NCI-H187 (cell line): ENCODE results near the gene HAUS2.
A peak's percentile ranks its signal among the peaks of the same experiment; 100 is the strongest.
"Not testable (repeated sequence)": the region's sequence is repeated elsewhere in the genome, so short reads cannot be mapped to it uniquely, and the experiment has no call there.

ENCODE experiments used
- DNase-seq, 2 experiments: peaks; one replicate each; lab custom pipeline; 2025; lab: John Stamatoyannopoulos, UW

The HAUS2 gene

DNA sequence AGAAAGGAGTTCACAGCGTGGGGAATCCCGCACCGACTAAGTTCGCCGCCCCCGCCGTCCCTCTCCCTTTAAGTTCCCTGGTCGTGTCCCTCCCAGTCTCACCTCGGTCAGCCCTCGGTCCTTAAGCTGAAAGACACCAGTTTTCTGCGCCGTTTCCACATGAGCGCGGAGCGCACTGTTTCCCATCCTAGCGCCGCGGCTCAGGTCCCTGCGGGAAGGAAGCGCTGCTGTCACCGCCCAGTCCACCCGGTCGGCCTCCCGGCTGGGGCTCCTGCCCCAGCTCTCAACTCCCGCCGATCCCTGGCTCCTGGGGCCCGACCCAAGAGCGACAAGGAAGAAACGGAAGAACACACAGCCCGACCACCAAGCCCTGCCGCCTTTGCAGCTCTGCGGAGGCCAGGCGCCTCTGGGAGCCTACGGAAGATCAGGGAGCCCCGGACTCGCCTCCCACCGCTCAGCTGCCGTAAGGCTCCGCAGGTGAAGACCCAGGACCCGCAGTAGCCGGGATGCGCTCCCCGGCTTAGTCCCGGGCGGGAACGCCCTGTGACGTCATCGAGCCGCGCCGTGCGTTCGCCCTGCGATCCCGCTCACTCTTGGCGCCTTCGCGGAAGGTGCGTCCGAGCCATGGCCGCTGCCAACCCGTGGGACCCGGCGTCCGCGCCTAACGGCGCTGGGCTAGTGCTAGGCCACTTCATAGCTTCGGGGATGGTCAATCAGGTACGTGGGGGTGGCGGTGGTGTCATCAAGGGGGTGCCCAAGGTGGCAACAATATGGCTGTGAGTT, at the start of gene HAUS2, which contains the start of gene LRRC57:
Gene HAUS2 (plus strand): TSS at position 590 of the 783 bp plus-strand sequence. CDS start 35 bp downstream, at position 625.
Gene LRRC57 (minus strand): TSS at position 545 of the 783 bp plus-strand sequence. CDS start 359 bp downstream, at position 186.
- DNase-seq = peak; percentile 32 to 52

DNA sequence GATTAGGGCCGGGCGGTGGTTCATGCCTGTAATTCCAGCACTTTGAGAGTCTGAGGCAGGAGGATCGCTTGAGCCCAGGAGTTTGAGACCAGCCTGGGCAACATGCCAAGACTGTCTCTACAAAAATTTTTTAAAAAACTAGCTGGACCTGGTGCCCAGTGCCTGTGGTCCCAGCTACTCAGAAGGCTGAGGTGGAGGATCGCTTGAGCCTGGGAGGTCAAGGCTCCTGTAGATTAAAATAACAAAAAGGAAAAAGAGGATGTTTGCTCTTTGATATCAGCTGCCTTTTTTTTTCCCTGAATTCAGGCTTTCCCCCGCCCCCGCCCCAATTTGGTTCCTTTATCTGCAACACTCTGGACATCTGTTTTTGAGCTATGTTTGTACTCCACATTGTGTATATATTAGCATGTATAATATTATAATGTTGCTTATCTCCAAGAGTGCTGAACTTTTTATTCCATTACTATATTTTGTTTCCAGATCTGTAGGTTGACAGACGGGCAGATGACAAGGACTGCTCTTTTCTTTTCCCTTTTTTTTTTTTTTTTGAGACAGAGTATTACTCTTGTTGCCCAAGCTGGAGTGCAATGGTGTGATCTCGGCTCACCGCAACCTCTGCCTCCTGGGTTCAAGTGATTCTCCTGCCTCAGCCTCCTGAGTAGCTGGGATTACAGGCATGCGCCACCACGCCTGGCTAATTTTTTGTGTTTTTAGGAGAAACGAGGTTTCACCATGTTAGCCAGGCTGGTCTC, 48.6 kb upstream of the HAUS2 start:
- no peak for DNase-seq

DNA sequence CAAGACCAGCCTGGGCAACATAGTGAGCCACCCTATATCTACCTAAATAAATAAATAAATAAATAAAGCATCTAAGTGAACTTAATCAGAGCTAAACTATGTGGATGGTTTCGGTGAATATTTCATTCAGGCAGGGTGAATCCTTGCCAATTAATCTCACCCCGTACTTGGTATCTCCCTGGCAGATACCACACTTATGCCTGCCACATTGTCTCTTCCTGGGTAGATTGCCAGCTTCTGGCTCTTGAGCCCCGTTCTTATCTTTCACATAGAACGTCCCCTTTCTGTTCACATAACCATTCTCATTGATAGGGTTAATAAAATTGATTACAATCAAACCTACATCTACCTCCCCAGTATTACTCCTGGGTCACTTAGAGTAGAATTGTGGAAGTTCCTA, 46.2 kb upstream of the HAUS2 start:
- DNase-seq = no peak

DNA sequence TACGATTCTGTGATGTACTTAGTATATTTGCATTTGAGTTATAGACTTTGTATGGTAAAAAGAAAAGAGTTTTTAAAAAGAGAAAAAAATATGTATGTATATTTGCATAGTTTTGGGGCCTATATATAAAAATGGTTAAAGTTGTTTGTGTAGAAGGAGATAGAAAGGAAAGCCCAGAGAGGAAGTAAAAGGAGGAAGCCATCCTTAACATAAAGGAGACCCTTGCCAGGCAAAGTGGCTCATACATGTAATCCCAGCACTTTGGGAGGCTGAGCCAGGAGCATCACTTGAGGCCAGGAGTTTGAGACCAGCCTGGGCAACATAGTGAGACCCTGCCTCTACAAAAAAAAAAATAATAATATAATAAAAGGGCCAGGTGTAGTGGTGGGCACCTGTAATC, 44.8 kb upstream of the HAUS2 start:
- no peak for DNase-seq

DNA sequence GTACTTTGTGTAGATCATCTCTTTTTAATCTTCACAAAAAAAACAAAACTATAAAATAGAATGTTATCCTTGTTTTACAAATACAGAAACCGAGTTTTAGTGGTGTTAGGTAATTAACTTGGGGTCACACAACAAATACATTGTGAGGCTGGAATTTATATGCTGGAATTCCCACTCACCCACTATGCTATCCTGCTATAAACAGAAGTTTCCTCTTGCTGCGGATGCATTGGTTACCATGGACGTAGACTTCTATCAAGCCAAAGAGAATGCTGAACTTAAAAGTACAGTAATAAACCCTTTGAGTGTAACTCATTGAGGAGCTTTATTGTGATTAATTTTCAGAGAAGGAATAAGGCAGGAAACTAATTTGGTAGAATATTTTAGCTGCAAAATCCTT, 44.0 kb upstream of the HAUS2 start:
- DNase-seq = no peak

DNA sequence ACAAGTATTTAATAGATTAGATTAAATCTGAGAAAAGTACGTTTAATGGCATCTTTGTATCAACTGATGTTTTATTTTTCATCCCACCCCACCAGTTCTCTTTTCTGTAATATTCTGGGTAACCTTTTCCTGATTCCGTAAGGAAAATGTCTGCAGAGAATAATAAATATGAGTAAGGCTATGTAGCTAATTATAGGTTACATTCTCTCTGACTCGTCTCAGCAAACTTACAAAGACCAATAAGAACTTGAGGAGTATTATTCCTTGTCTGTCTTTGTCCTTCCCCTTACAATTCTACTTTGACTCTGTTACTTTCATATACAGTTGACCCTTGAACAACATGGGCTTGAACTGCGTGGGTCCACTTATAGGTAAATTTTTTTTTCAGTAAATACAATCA, 41.1 kb upstream of the HAUS2 start:
- DNase-seq = no peak

DNA sequence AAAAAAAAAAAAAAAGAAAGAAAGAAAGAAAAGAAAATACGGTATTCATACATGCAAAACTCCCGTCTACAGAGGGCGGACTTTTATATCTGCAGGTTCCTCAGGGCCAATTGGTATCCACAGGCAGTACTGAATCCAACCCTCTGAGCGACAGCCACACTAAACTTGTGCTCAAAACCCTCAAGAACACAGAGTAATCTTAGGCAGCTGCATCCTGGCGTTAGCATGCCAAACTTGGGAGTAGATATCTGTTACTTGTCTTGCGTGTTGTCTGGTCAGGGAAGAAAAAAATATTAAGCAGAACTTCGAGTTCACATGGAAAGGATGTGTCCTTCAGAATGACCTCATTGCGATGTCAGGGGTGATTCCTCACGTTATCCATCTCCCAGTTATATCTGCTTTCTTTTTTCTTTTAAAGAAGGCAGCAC, 40.4 kb upstream of the HAUS2 start:
- DNase-seq = no peak

DNA sequence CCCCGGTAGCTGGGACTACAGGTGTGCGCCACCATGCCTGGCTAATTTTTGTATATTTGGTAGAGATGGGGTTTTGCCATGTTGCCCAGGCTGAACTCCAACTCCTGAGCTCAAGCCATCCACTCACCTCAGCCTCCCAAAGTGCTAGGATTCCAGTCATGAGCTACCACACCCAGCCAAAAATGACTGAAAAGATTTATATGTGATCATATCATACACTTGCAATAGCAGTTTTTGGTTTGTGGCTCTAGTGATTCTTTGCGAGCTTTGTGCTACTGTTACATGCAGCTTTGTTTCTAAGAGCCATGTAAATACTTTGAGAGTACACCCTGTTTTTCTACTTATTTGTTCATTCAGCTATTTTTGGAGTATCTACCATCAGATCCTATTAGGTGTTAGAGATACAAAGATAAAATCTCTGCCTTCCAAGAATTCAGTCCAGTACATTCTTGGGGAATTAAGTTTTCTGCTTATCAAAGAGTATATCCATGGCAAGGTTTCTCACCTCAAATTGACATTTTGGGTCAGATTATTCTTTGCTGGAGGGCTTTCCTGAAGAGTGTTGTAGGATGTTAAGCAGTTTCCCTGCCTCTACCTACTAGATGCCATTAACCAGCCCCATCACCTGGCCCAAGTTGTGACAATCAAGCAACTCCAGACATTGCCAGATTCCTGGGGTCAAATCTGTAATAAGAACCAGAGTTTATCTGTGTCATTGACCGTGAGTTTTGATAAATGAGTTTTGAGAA, 38.2 kb upstream of the HAUS2 start:
- no peak for DNase-seq

DNA sequence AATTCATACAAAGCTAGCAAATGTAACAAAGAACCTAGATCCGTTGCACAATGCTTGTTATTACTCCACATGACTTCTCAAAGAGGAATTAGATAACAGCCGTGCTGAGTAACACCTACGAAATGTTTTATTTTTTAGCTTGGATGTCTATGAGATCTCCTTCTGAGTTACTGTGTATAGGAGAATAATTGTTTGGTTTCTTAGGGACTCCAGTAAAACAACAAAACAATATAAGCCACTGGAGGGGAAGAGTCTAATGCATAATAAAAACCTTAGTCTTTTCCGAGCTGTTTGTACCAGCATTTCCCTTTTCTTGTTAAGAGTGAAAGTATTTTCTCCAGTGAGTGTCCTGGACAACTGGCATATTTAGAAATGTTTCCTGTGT, 37.6 kb upstream of the HAUS2 start:
- DNase-seq = no peak

DNA sequence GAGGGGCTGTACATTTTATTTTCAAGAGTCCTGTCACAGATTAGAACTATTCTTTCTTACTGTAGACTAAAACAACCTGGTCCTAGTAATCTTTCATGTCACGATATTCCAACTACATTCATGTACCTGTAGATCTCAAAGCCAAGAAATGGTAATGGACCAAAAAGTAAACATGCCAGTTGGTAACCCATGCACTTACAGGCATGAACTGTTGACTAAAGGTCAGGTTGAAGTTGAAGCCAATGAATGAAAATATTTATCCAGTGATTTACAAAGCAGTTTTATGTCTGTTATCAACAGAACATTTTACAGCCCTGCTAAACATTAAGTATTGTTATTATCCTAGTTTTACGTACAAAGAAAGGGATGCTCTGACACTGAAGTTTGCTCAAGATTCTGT, 25.3 kb upstream of the HAUS2 start:
- DNase-seq = no peak

DNA sequence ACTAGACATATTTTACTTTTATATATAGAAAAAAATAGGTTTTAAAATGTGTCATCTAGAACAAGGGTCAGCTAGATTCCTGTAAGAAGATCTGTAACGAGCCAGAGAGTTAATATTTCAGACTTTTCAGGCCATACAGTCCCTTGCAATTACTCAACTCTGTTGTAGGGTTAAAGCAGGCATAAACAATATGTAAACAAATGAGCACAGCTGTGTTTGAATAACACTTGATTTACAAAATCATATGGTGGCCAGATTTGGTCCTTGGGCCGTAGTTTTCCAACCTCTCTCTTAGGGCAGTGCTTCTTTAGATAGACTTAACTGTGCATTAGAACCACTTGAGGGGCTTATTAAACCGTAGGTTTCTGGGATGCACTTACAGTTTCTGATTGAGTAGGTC, 19.7 kb upstream of the HAUS2 start:
- DNase-seq = no peak

DNA sequence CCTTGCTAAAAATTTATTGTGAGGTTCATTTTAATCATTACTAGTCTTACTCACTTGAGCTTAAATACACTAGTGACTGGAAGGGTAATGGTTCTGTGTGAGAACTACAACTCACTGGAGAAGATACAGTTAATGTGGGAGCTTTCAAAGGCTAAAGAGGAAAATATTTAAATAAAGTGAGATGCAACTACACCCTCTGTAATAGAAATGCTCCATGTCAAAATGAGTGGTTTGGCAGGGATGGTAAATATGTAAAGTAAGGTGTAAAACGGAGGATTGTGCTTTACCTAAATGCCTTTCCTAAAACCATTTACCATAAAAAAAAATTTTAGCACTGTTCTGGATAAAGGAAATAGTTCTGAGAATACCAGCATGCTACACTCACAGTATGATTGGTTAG, 15.4 kb upstream of the HAUS2 start:
- no peak for DNase-seq

DNA sequence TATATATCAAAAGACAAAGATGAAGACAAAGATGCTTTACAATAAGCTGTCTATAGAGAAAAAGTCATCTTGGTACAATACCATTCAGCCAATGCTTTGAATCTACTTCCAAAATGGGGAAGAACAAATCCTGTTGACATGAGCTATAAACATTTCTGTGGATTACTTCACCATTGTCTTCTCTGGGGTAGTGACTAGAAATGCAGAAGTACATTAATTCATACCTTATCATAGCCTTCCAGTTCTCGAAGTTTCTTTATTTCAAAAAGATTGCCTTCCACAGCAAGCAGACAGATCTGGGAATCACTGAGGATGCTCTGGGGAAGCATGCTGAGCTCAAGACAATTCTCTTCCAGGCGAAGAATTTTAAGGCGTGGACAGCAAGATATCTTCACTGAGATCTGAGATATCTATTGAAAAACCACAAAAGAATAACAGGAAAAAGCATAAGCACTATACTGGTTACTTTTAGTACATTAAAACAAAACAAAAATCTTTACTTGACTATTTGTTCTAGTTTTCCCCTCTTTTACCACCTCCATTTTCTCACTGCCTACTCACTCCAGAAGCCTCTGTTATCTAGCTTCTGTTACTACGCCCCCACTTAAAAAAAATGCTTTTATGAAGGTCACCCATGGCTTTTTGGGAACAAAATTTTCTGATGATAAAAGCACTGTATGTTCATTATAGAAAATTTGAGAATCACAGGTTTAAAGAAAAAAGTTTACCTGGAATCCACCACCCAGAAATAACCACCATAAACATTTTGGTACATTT, 3.6 kb upstream of the HAUS2 start:
- no peak for DNase-seq

DNA sequence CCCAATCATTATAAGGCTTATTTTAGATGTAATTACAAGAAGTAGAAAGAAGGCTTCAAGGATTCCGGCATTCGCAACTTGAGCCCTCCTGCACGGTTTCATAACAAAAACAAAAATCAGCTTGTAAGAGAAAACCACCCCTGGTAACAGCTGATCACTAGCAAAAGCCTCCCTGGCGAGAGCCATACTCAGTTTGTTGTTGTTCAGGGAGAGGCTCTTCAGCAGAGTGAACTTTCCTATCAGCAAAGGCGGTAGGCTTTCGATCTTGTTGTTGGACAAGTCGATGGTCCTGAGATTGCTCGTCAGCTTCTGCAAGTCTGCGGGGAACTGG, 755 bp upstream of the HAUS2 start:
- DNase-seq = no peak

DNA sequence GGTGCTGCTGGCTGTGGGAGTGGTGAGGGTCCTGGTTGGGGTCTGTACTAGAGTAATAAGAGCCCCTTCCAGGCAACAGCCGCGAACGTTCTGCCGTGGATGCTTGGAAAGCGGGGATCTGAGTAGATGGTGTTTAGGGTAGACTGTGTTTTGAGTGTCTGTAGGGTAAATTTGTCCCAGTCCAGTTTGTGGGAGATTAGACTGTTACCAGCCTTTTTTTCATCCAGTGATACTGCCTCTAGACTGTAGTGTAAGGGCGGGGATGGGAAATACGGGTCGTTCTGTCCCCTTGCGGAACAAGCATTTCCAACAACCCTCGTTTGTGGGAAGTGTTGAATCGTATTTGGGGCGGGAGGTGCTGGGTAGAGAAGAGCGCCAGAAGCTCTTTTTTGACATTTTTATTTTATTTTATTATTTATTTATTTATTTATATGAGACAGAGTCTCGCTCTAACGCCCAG, 424 bp downstream of the HAUS2 start:
- DNase-seq = peak in 1 of 2 experiments; percentile 31

DNA sequence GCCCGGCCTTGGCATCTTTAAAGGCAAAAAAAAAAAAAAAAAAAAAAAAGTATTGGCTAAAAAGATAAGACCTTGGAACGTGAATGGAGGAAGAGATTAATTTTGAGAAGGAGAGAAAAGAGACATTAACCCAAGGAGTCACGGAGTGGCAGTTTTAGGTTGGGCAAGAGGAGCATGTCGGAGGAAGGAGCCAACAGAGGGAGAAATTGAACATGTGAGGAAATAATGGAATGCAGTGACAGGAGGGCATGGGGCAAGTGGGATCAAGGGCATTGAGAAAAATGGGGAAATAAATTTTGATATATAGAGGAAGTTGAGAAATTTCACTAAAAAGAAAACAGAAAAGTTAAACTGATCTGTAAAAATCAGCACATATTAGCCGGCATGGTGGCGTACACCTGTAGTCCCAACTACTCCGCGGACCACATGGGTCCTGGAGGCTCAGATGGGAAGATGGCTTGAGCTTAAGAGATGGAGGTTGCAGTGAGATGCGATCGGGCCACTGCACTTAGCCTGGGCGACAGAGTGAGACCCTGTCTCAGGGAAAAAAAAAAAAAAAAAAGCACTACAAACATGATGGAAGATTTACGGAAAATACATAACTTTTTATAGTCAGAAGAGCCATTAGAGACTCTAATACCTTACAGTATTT, 1.2 kb downstream of the HAUS2 start:
- DNase-seq = no peak

DNA sequence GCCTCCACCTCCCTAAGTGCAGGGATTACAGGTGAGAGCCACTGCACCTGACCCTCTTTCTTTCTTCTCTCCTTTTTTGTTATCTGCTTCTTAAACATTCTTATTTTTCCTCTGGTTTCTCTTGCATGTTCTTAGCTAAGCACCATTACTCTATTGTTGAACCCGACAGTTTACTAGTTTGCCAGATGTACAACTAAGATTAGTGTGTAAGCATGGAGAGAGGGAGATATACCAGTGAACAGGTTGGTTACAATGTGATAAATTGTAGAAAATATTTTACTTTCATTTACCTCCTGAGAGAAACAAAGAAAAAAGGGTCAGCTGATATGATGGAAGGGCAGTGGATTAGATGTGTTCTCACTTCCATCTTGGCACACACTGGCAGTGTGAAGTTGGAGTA, 4.9 kb downstream of the HAUS2 start:
- DNase-seq = no peak

DNA sequence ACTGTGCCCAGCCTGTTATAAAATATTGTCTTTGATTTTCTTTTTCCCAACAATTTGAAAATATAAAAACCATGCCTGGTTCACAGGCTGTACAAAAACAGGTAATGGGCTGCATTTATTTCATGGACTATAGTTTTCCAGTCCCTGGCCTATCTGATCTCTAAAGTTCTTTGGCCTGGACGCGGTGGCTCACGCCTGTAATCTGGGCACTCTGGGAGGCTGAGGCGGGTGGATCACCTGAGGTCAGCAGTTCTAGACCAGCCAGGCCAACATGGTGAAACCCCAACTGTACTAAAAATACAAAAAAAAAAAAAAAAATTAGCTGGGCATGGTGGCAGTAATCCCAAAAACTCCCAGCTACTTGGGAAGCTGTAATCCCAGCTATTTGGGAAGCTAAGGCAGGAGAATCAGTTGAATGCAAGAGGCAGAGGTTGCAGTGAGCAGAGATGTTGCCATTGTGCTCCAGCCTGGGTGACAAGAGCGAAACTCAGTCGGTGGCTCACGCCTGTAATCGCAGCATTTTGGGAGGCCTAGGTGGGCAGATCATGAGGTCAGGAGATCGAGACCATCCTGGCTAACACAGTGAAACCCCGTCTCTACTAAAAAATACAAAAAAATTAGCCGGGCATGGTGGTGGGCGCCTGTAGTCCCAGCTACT, 8.0 kb downstream of the HAUS2 start:
- DNase-seq = not testable (repeated sequence)

DNA sequence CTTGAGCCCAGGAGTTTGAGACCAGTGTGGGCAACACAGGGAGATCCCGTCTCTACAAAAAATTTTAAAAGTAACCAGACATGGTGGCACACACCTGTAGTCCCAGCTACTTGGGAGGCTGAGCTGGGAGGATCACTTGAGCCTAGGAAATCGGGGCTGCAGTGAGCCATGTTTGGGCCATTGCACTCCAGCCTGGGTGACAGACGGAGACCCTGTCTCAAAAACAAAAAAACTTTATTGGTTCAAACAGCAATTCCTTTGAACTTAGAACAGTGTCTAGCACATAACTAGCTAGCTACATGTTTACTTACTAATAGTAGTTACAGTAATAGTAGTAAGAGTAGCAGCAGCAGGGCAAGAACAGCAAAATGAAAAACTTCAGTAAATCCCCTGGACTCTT, 10.1 kb downstream of the HAUS2 start:
- DNase-seq = no peak

DNA sequence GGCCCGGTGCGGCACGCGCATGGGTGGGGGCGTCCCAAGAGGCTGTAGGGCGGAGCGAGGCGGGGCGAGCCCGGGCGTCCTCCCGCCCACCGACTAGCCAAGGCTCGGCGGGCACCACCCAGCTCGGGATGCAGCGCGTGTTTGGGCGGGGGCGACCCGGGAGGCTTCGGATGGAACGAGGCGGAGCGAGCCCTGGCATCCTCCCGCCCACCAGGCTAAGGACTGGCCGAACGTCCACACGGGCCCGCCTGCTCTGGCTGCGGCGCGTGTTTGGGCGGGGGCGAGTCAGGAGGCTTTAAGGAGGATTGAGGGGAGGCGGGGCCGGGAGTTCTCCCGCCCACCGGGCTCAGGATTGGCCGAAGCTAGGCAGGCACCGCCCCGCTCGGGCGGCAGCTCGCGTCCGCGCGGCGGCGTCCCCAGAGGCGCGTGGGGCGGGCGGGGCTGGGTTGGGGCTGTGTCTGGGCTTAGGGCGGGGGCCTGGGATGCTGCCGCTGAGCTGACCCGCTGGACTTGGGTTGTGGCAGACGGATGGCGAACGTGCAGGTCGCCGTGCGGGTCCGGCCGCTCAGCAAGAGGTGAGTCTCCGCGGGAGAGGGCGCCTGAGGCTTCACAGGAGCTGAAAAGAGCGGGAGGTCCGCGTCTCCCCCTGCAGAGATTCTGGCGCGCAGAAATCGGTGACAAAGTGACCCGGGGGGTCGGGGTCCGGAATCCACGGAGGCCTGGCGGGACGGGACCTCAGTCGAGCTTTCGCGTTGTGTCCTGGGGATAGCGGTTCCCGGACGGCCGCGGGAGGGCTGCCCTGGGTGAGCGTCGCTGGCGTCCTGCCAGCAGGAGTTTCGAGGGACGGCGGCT, 26.8 kb downstream of the HAUS2 start, which contains the start of gene STARD9:
Gene STARD9 (plus strand): TSS at position 419 of the 852 bp plus-strand sequence. CDS start 110 bp downstream, at position 529.
- peak; percentile 90 to 91 for DNase-seq
